WTC11 (cell line): ENCODE measurements around the gene ARHGEF10L. TPM values are rescaled to one million over a fixed set of nuclear protein-coding genes. Genes with fewer than 3 reads are reported as not detected.

Experiments used
- ATAC-seq: fragments of 200-7000 bp; cut with Tn5 transposase; 2 replicates; pipeline ENCODE4 v1.10.0; 2021; ENCODE audit warnings: mild to moderate bottlenecking, moderate library complexity
- CTCF ChIA-PET: fragments of 300-600 bp; sonication (Branson Sonifier 250); formaldehyde crosslinking; loops from one replicate; lab custom pipeline; 2021; ENCODE audit warnings: antibody characterized with exemption; lab: Charles Lee
- POLR2A ChIA-PET: fragments of 350-600 bp; sonication (Branson Sonifier 250); formaldehyde crosslinking; loops from one replicate; lab custom pipeline; 2021; ENCODE audit warnings: antibody characterized with exemption; lab: Charles Lee
- DNase-seq: peaks from one replicate; pipeline ENCODE4 v3.0.0; 2021; ENCODE audit warnings: low spot score
- H3K27ac Mint-ChIP-seq: 2 replicates; pipeline ENCODE4 v1.8.0; 2021; ENCODE audit warnings: mixed read lengths
- H3K27me3 Mint-ChIP-seq: 2 replicates; pipeline ENCODE4 v1.8.0; 2021; ENCODE audit warnings: low read depth, mild to moderate bottlenecking, moderate library complexity, mixed read lengths
- H3K36me3 Mint-ChIP-seq: 2 replicates; pipeline ENCODE4 v1.8.0; 2021; ENCODE audit warnings: mixed read lengths
- H3K4me1 Mint-ChIP-seq: 2 replicates; pipeline ENCODE4 v1.8.0; 2022; ENCODE audit warnings: mixed read lengths
- H3K4me3 Mint-ChIP-seq: 2 replicates; pipeline ENCODE4 v1.8.0; 2021; ENCODE audit warnings: mild to moderate bottlenecking, moderate library complexity, mixed read lengths
- H3K9me3 Mint-ChIP-seq: 2 replicates; pipeline ENCODE4 v1.8.0; 2021; ENCODE audit warnings: mixed read lengths
- MXD4 ChIP-seq: fragments of 250-450 bp; sonication (Bioruptor Pico); IDR thresholded peaks from 2 replicates; pipeline ENCODE4 v1.8.0; 2021; ENCODE audit warnings: mild to moderate bottlenecking, moderate library complexity, borderline replicate concordance
- MYBL2 ChIP-seq: sonication (generic); formaldehyde crosslinking; IDR thresholded peaks from 2 replicates; pipeline ENCODE4 v1.8.1; 2023; ENCODE audit warnings: mild to moderate bottlenecking, moderate library complexity, missing genetic modification reagents
- RORB ChIP-seq: fragments of 250-450 bp; sonication (Bioruptor Pico); IDR thresholded peaks from 2 replicates; pipeline ENCODE4 v1.9.0; 2021; ENCODE audit warnings: mild to moderate bottlenecking
- TEAD1 ChIP-seq: sonication (generic); formaldehyde crosslinking; IDR thresholded peaks from 2 replicates; pipeline ENCODE4 v1.8.0; 2022; ENCODE audit warnings: mild to moderate bottlenecking, missing genetic modification reagents
- TP53 ChIP-seq: sonication (generic); formaldehyde crosslinking; IDR thresholded peaks from 2 replicates; pipeline ENCODE4 v1.8.1; 2023; ENCODE audit warnings: mild to moderate bottlenecking, missing genetic modification reagents
- ZNF121 ChIP-seq: sonication (generic); formaldehyde crosslinking; IDR thresholded peaks from 2 replicates; pipeline ENCODE4 v1.8.0; 2023; ENCODE audit warnings: missing genetic modification reagents
- ZNF317 ChIP-seq: sonication (generic); formaldehyde crosslinking; IDR thresholded peaks from 2 replicates; pipeline ENCODE4 v1.8.1; 2023; ENCODE audit warnings: low read depth, mild to moderate bottlenecking, moderate library complexity, missing genetic modification reagents, borderline replicate concordance
- ZNF416 ChIP-seq: fragments of 250-450 bp; sonication (Bioruptor Pico); IDR thresholded peaks from 2 replicates; pipeline ENCODE4 v1.9.0; 2021; ENCODE audit warnings: mild to moderate bottlenecking, inconsistent platforms
- total RNA-seq: library from RNA; stranded (reverse); gene quantifications from 3 replicates; pipeline ENCODE4 v1.2.3, GENCODE V29; 2021
- TF ChIP-seq, protein P1 (sequence below): sonication (generic); formaldehyde crosslinking; IDR thresholded peaks from 2 replicates; pipeline ENCODE4 v1.8.1; 2022; ENCODE audit warnings: missing genetic modification reagents, borderline replicate concordance
- TF ChIP-seq, protein P2 (sequence below): fragments of 250-450 bp; sonication (Bioruptor Pico); IDR thresholded peaks from 2 replicates; pipeline ENCODE4 v1.9.0; 2021; ENCODE audit warnings: moderate library complexity, mild to moderate bottlenecking, inconsistent platforms, borderline replicate concordance
- TF ChIP-seq, protein P3 (sequence below): sonication (generic); formaldehyde crosslinking; IDR thresholded peaks from 2 replicates; pipeline ENCODE4 v1.8.0; 2022; ENCODE audit warnings: mild to moderate bottlenecking, missing genetic modification reagents
- TF ChIP-seq, protein P4 (sequence below): sonication (generic); formaldehyde crosslinking; conservative IDR thresholded peaks from 2 replicates; pipeline ENCODE4 v1.8.1; 2023; ENCODE audit warnings: mild to moderate bottlenecking, low read depth, missing genetic modification reagents, moderate library complexity
- TF ChIP-seq, protein P5 (sequence below): sonication (generic); formaldehyde crosslinking; IDR thresholded peaks from 2 replicates; pipeline ENCODE4 v1.8.1; 2022; ENCODE audit warnings: mild to moderate bottlenecking, moderate library complexity, missing genetic modification reagents
- TF ChIP-seq, protein P6 (sequence below): sonication (generic); formaldehyde crosslinking; conservative IDR thresholded peaks from 2 replicates; pipeline ENCODE4 v1.8.1; 2022; ENCODE audit warnings: mild to moderate bottlenecking, missing genetic modification reagents
- TF ChIP-seq, protein P7 (sequence below): sonication (generic); formaldehyde crosslinking; IDR thresholded peaks from 2 replicates; pipeline ENCODE4 v1.8.1; 2023; ENCODE audit warnings: mild to moderate bottlenecking, missing genetic modification reagents
- TF ChIP-seq, protein P8 (sequence below): sonication (generic); formaldehyde crosslinking; IDR thresholded peaks from 2 replicates; pipeline ENCODE4 v1.8.1; 2023; ENCODE audit warnings: mild to moderate bottlenecking, missing genetic modification reagents, borderline replicate concordance

ARHGEF10L gene
- total RNA-seq, 1 experiment from 2014 or later, result 34.4 TPM

DNA sequence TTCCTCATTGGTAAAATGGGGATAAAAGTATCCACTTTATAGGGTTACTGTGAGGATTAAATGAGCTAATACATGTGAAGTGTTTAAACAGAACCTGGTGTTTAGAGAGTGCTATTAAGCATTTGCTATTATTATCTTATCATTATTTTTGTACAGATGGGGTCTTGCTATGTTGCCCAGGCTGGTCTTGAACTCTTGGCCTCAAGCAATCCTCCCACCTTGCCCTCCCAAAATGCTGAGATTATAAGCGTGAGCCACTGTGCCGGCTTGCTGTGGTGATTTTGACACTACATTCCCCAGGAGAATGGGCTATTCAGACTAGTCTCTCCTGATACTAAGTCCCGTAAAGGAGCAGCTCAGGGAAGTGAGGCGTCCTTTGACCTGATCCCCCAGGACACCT lies 6.3 kb upstream of the ARHGEF10L start:
- Mint-ChIP-seq H3K27me3 (no peaks in the 10 kb centered on the region), H3K9me3 (no peaks in the 10 kb centered on the region)
- DNase-seq, result no peak
- TF ChIP-seq, protein P1, sequence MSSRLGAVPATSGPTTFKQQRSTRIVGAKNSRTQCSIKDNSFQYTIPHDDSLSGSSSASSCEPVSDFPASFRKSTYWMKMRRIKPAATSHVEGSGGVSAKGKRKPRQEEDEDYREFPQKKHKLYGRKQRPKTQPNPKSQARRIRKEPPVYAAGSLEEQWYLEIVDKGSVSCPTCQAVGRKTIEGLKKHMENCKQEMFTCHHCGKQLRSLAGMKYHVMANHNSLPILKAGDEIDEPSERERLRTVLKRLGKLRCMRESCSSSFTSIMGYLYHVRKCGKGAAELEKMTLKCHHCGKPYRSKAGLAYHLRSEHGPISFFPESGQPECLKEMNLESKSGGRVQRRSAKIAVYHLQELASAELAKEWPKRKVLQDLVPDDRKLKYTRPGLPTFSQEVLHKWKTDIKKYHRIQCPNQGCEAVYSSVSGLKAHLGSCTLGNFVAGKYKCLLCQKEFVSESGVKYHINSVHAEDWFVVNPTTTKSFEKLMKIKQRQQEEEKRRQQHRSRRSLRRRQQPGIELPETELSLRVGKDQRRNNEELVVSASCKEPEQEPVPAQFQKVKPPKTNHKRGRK (CRISPR knock-in tag), result no peak
- TF ChIP-seq TEAD1 (CRISPR knock-in tag), result no peak
- TF ChIP-seq ZNF121 (CRISPR knock-in tag), result peak; percentile 93
- TF ChIP-seq, all 79 proteins: peak for 1
- CTCF ChIA-PET, result interaction anchor here (1.0 to 6.8 kb wide), 6 partner anchors 8 to 74 kb away, joined by 3 to 41 read pairs (median 4); no protein-coding TSS in a partner anchor
- Mint-ChIP-seq H3K36me3 (no peaks in the 10 kb centered on the region), H3K4me3 (no peak overlapping the region), H3K27ac (no peak overlapping the region), H3K4me1 (peaks cover 40% of the 10 kb centered on the region)
- ATAC-seq, result no peak
- POLR2A ChIA-PET, result interaction anchor here (1.5 kb wide), 1 partner anchor 17 kb away, joined by 3 read pairs; no protein-coding TSS in a partner anchor

DNA sequence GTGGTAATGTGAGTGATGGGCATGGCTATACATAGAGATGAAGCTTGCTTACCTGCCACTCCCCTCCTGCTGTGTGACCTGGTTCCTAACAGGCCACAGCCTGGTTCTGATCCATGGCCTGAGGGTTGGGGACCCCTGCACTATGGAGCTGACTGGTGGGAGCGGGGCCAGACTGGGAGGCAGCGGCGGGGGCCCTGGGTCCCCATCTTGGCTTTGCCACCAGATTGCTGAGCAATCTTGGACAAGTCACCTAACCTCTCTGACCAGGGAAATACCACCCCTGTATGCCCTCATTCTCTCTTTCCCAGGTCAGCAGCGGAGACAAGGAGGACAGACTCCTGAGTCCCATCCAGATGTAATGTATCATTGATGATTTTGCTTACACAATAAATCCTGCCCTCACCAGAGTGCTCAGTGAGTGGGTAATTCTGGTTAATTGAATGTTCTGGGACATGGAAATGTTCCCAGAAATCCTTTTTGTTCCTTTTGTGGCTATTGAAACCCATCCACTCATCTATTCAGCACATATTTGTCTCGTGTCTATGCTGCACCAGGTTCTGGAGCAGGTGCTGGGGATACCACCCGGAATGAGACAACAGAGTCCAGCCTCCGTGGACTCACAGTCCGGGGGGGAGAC lies 4.1 kb upstream of the ARHGEF10L start:
- CTCF ChIA-PET, result interaction anchor here (6.8 kb wide), 1 partner anchor 39 kb away, joined by 41 read pairs; no protein-coding TSS in a partner anchor
- TF ChIP-seq MYBL2 (CRISPR knock-in tag) (no peak), MXD4 (CRISPR knock-in tag) (no peak), ZNF317 (no peak), ZNF416 (CRISPR knock-in tag) (no peak), RORB (CRISPR knock-in tag) (no peak), TP53 (CRISPR knock-in tag) (no peak)
- TF ChIP-seq, protein P2, sequence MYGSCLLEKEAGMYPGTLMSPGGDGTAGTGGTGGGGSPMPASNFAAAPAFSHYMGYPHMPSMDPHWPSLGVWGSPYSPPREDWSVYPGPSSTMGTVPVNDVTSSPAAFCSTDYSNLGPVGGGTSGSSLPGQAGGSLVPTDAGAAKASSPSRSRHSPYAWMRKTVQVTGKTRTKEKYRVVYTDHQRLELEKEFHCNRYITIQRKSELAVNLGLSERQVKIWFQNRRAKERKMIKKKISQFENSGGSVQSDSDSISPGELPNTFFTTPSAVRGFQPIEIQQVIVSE (CRISPR knock-in tag), result no peak
- TF ChIP-seq, protein P3, sequence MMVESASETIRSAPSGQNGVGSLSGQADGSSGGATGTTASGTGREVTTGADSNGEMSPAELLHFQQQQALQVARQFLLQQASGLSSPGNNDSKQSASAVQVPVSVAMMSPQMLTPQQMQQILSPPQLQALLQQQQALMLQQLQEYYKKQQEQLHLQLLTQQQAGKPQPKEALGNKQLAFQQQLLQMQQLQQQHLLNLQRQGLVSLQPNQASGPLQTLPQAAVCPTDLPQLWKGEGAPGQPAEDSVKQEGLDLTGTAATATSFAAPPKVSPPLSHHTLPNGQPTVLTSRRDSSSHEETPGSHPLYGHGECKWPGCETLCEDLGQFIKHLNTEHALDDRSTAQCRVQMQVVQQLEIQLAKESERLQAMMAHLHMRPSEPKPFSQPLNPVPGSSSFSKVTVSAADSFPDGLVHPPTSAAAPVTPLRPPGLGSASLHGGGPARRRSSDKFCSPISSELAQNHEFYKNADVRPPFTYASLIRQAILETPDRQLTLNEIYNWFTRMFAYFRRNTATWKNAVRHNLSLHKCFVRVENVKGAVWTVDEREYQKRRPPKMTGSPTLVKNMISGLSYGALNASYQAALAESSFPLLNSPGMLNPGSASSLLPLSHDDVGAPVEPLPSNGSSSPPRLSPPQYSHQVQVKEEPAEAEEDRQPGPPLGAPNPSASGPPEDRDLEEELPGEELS, result no peak
- TF ChIP-seq, protein P4, sequence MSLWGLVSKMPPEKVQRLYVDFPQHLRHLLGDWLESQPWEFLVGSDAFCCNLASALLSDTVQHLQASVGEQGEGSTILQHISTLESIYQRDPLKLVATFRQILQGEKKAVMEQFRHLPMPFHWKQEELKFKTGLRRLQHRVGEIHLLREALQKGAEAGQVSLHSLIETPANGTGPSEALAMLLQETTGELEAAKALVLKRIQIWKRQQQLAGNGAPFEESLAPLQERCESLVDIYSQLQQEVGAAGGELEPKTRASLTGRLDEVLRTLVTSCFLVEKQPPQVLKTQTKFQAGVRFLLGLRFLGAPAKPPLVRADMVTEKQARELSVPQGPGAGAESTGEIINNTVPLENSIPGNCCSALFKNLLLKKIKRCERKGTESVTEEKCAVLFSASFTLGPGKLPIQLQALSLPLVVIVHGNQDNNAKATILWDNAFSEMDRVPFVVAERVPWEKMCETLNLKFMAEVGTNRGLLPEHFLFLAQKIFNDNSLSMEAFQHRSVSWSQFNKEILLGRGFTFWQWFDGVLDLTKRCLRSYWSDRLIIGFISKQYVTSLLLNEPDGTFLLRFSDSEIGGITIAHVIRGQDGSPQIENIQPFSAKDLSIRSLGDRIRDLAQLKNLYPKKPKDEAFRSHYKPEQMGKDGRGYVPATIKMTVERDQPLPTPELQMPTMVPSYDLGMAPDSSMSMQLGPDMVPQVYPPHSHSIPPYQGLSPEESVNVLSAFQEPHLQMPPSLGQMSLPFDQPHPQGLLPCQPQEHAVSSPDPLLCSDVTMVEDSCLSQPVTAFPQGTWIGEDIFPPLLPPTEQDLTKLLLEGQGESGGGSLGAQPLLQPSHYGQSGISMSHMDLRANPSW (CRISPR knock-in tag), result no peak
- TF ChIP-seq, protein P5, sequence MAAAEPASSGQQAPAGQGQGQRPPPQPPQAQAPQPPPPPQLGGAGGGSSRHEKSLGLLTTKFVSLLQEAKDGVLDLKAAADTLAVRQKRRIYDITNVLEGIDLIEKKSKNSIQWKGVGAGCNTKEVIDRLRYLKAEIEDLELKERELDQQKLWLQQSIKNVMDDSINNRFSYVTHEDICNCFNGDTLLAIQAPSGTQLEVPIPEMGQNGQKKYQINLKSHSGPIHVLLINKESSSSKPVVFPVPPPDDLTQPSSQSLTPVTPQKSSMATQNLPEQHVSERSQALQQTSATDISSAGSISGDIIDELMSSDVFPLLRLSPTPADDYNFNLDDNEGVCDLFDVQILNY (CRISPR knock-in tag), result no peak
- TF ChIP-seq, protein P1 (CRISPR knock-in tag), result no peak
- TF ChIP-seq, protein P6, sequence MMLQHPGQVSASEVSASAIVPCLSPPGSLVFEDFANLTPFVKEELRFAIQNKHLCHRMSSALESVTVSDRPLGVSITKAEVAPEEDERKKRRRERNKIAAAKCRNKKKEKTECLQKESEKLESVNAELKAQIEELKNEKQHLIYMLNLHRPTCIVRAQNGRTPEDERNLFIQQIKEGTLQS (CRISPR knock-in tag), result no peak
- TF ChIP-seq, protein P7, sequence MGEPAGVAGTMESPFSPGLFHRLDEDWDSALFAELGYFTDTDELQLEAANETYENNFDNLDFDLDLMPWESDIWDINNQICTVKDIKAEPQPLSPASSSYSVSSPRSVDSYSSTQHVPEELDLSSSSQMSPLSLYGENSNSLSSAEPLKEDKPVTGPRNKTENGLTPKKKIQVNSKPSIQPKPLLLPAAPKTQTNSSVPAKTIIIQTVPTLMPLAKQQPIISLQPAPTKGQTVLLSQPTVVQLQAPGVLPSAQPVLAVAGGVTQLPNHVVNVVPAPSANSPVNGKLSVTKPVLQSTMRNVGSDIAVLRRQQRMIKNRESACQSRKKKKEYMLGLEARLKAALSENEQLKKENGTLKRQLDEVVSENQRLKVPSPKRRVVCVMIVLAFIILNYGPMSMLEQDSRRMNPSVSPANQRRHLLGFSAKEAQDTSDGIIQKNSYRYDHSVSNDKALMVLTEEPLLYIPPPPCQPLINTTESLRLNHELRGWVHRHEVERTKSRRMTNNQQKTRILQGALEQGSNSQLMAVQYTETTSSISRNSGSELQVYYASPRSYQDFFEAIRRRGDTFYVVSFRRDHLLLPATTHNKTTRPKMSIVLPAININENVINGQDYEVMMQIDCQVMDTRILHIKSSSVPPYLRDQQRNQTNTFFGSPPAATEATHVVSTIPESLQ (CRISPR knock-in tag), result no peak
- TF ChIP-seq, protein P8, sequence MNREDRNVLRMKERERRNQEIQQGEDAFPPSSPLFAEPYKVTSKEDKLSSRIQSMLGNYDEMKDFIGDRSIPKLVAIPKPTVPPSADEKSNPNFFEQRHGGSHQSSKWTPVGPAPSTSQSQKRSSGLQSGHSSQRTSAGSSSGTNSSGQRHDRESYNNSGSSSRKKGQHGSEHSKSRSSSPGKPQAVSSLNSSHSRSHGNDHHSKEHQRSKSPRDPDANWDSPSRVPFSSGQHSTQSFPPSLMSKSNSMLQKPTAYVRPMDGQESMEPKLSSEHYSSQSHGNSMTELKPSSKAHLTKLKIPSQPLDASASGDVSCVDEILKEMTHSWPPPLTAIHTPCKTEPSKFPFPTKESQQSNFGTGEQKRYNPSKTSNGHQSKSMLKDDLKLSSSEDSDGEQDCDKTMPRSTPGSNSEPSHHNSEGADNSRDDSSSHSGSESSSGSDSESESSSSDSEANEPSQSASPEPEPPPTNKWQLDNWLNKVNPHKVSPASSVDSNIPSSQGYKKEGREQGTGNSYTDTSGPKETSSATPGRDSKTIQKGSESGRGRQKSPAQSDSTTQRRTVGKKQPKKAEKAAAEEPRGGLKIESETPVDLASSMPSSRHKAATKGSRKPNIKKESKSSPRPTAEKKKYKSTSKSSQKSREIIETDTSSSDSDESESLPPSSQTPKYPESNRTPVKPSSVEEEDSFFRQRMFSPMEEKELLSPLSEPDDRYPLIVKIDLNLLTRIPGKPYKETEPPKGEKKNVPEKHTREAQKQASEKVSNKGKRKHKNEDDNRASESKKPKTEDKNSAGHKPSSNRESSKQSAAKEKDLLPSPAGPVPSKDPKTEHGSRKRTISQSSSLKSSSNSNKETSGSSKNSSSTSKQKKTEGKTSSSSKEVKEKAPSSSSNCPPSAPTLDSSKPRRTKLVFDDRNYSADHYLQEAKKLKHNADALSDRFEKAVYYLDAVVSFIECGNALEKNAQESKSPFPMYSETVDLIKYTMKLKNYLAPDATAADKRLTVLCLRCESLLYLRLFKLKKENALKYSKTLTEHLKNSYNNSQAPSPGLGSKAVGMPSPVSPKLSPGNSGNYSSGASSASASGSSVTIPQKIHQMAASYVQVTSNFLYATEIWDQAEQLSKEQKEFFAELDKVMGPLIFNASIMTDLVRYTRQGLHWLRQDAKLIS (CRISPR knock-in tag), result no peak

More for the DNA sequence above, 4.1 kb upstream of the ARHGEF10L start:
- no peak for DNase-seq
- Mint-ChIP-seq H3K27ac (peak overlapping the region; percentile 82), H3K27me3 (no peaks in the 10 kb centered on the region), H3K4me3 (no peak overlapping the region), H3K9me3 (no peaks in the 10 kb centered on the region), H3K36me3 (no peaks in the 10 kb centered on the region), H3K4me1 (peaks cover 49% of the 10 kb centered on the region)
- POLR2A ChIA-PET, result no interaction called here
- no peak for ATAC-seq
